Pancreas (tissue), 10 donors: Measurements from ENCODE around the gene MYH10. TPM values are rescaled to one million over a fixed set of nuclear protein-coding genes. Genes with fewer than 3 reads are reported as not detected.
A peak's percentile ranks its signal among the peaks of the same experiment; 100 is the strongest.

Experiments used
- ATAC-seq, 4 donors: fragments of 200-7000 bp; cut with Tn5 transposase; one replicate each; pipeline versions ENCODE4 v1.8.0 to v1.9.1; 2020; ENCODE audit warnings: mild to moderate bottlenecking in 4 of 4, moderate library complexity in 4 of 4
- DNase-seq, 6 donors: peaks; one replicate each; pipeline ENCODE4 v3.0.0-alpha.2; 2020
- FAIRE-seq: peaks from 2 replicates; lab custom pipeline; 2012; peaks lifted over from hg19 to GRCh38; lab: Jason Lieb, UNC
- H3K27ac ChIP-seq, 4 donors: fragments of 200-600 bp; sonication (generic); 1 replicate in 3 of 4; 2 replicates in 1 of 4; pipeline versions ENCODE4 v1.5.0 to v1.8.0; 2020
- H3K27me3 ChIP-seq, 4 donors: fragments of 200-600 bp; one replicate each; pipeline ENCODE4 v1.8.0; 2021
- H3K36me3 ChIP-seq, 3 donors: fragments of 200-600 bp; sonication (generic) in 1 of 3; one replicate each; pipeline versions ENCODE4 v1.5.0 to v1.8.0; 2020 to 2021
- H3K4me1 ChIP-seq, 3 donors: fragments of 200-600 bp; one replicate each; pipeline ENCODE4 v1.8.0; 2021
- H3K4me3 ChIP-seq, 4 donors: fragments of 200-600 bp; sonication (generic) in 2 of 4; one replicate each; pipeline versions ENCODE4 v1.5.0 to v1.8.0; 2020 to 2021
- H3K9me3 ChIP-seq, 4 donors: fragments of 200-600 bp; one replicate each; pipeline ENCODE4 v1.8.0; 2021
- CTCF ChIP-seq, 4 donors: fragments of 200-600 bp; sonication (generic) in 3 of 4; IDR thresholded peaks; one replicate each; pipeline versions ENCODE4 v1.5.0 to v1.8.0; 2021; ENCODE audit warnings: antibody characterized with exemption in 4 of 4
- WGBS, 2 donors: extraction: QIAGEN DNeasy Blood & Tissue Kit; methylation state at CpG; one replicate each; pipeline ENCODE4 v1.1.7; 2013; 5-methylcytosine and 5-hydroxymethylcytosine counted together
- intact Hi-C, 3 donors: fragments of 100-400 bp; cut with DNase I; formaldehyde crosslinking; loops; one replicate each; pipeline versions ENCODE4 v1.11.1 to v1.14.2; 2022
- polyA plus RNA-seq, 2 donors: library from polyadenylated mRNA; stranded (reverse); fragments of 200-250 nt; gene quantifications; one replicate each; pipeline ENCODE4 v1.2.3, GENCODE V29; 2013
- total RNA-seq, 6 donors: library from RNA; stranded (reverse); fragmentation: NEBNext Ultra II Directional in 4 of 6; extraction: Animal tissue kit (Norgen Biotek cat#: 25700) in 4 of 6; gene quantifications; one replicate each; pipeline versions ENCODE4 v1.2.1 to v1.2.4, GENCODE V29; 2021 to 2023
- donor health status: healthy with polysubstance abuse.
- donor health status: DM: no; HTN: no; CAD: no; lungs with moderate emphysema.
- donor health status: DM: no; HTN: no; CAD: no.
- donor health status: control.
- donor health status: control.
- donor health status: Bipolar disorder and iron deficiency.
- donor health status: DM: yes; HTN: yes; CAD: no.
- donor health status: DM: no; HTN: no; CAD: no.
- donor health status: DM: no; HTN: no; CAD: no.
- donor health status: DM: yes; HTN: yes; CAD: no.

MYH10 gene
- total and polyA plus RNA-seq, 8 donors = 4.6 to 28.0 (median 11.3) TPM

GRCh38 chr17:8435245-8436168, 195.0 kb downstream of the MYH10 start, which contains the start of gene NDEL1:
Gene NDEL1, plus strand, starts transcription at chr17:8435884. Its CDS starts 8,388 bp downstream, at chr17:8444272.
- TF ChIP-seq CTCF (IDR thresholded peaks at IDR 0.05) = no peak
- Histone ChIP-seq H3K27ac (peak within 1 kb of the TSS; percentile 97 to 100 (median 100)), H3K4me1 (peaks cover 0 to 10% (median 10%) of the 10 kb centered on the region in 3 donors), H3K4me3 (peak within 1 kb of the TSS; percentile 73 to 99 (median 95)), H3K27me3 (no peaks in the 10 kb centered on the region), H3K9me3 (no peaks in the 10 kb centered on the region), H3K36me3 (no peaks in the 10 kb centered on the region)
- intact Hi-C loops = no loop called here
- no peak for FAIRE-seq
- peak; percentile 93 to 97 (median 96) for ATAC-seq
- DNase-seq = peak; percentile 99 to 100 (median 100)
- WGBS, 2 donors = 1 to 2% methylated on average over 62 to 68 of the region's 68 CpGs

DNA sequence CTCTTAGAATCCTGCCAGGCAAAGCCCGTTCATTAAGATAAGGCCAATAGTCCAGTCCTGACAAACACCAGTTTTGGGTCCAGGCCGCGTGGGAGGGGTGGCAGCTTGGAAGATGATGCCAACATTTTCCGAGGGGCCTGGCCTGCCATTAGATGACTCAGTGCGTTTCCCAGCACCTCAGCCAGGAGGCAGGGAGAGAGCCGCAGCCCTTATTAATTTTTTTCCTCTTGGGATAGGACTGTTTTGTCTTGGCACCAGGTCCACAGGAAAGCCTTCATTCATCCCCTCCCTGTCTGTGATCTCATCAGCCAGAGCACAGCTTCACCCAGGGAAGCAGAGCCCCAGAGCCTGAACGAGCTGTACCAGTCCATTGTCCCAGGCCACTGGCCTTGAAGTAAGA, 199.6 kb downstream of the MYH10 start:
- WGBS, 2 donors = 73 to 76% methylated on average over 7 of the region's 7 CpGs
- no peak for TF ChIP-seq CTCF (IDR thresholded peaks at IDR 0.05)
- FAIRE-seq = no peak
- DNase-seq = peak in 1 of 6 donors; percentile 23
- Histone ChIP-seq H3K9me3 (no peaks in the 10 kb centered on the region), H3K36me3 (no peaks in the 10 kb centered on the region), H3K27me3 (no peaks in the 10 kb centered on the region), H3K4me1 (no peaks in the 10 kb centered on the region), H3K4me3 (no peak overlapping the region), H3K27ac (no peak overlapping the region)
- intact Hi-C loops = no loop called here
- ATAC-seq = no peak

DNA sequence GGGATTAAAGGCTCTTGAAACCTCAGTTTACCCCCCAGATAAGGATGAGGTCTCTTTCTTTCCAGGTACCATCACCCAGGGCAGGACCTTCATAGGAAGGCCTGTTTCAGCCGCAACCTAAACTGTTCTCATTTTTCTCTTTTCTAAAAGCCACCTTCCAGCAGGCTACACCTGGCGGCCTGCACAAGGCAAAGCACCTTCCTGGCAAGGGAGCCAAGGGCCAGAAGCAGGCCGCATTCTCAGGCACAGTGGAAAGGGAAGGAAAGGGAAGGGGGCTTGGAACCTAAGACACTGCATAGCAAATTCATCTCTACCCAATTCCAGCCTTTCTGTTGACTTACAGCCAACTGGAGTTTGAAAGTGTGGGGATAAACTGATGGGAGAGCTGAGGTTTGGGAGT, 203.7 kb downstream of the MYH10 start:
- intact Hi-C loops = no loop called here
- H3K36me3 ChIP-seq = no peaks in the 10 kb centered on the region
- no peak for FAIRE-seq
- TF ChIP-seq CTCF (IDR thresholded peaks at IDR 0.05) = no peak
- ATAC-seq = no peak
- no peaks in the 10 kb centered on the region for H3K27me3 ChIP-seq
- no peak overlapping the region for H3K27ac ChIP-seq
- DNase-seq = no peak
- no peaks in the 10 kb centered on the region for H3K9me3 ChIP-seq
- H3K4me3 ChIP-seq = no peak overlapping the region
- 90 to 98% methylated on average over 3 of the region's 3 CpGs for WGBS, 2 donors
- no peaks in the 10 kb centered on the region for H3K4me1 ChIP-seq

DNA sequence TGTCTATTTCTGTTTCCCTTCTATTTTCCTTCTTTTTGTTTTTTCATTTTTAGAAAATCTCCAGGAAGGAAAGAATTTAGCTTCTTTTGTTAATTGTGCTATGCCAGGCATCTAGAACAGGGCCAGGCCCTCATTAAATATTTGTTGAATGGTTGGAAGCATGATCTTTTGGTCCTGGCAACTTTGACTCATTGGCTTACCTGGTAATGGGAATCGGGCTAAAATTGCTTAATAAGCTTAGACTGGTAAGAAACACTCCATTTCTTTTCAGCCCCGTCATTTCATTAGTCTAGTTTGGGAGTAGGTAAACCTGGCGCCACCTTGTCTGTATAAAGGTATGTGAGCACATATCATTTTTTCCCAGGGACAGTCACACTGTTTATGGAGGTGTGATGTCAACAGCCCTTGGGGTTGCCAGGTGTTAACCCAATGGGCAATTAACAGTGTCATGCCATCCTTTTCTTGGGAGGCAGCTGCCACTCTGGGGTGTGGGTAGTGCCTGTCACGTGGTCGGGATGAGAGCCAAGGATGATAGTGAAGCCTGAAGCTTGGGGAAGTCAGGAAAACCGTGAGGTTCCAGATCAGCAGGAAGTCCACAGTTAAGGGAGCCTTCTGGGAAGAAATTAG, 204.3 kb downstream of the MYH10 start:
- Histone ChIP-seq H3K27ac (no peak overlapping the region), H3K9me3 (no peaks in the 10 kb centered on the region), H3K4me3 (no peak overlapping the region), H3K27me3 (no peaks in the 10 kb centered on the region), H3K4me1 (no peaks in the 10 kb centered on the region), H3K36me3 (no peaks in the 10 kb centered on the region)
- ATAC-seq = no peak
- no peak for DNase-seq
- TF ChIP-seq CTCF (IDR thresholded peaks at IDR 0.05) = no peak
- intact Hi-C loops = no loop called here
- FAIRE-seq = no peak
- WGBS, 2 donors = 70 to 76% methylated on average over 6 of the region's 6 CpGs

Other genes with a start within 250 kb of the MYH10 start
- gene RPL26, start 247.5 kb downstream of the MYH10 start, total RNA-seq = 1,000 to 10,000 TPM in 3 of 6 donors, 100 to 1,000 TPM in 3; 608 to 1,143 (median 994) TPM
- gene RPL26, start 247.5 kb downstream of the MYH10 start, polyA plus RNA-seq = 1,000 to 10,000 TPM; 1,120 to 1,890 TPM
- gene RNF222, start 232.9 kb downstream of the MYH10 start, total RNA-seq = not detected
- gene RNF222, start 232.9 kb downstream of the MYH10 start, polyA plus RNA-seq = not detected
- gene NDEL1, start 194.8 kb downstream of the MYH10 start, total RNA-seq = 10 to 100 TPM; 19.2 to 28.8 (median 21.1) TPM
- gene NDEL1, start 194.8 kb downstream of the MYH10 start, polyA plus RNA-seq = 10 to 100 TPM; 14.4 to 21.8 TPM
- not detected for gene CCDC42, start 114.1 kb upstream of the MYH10 start, total RNA-seq
- gene CCDC42, start 114.1 kb upstream of the MYH10 start, polyA plus RNA-seq = under 1 TPM in 1 of 2 donors, not detected in 1; 0.07 TPM
- under 1 TPM in 1 of 6 donors, not detected in 5; 0.28 TPM for gene SPDYE4, start 127.8 kb upstream of the MYH10 start, total RNA-seq
- gene SPDYE4, start 127.8 kb upstream of the MYH10 start, polyA plus RNA-seq = not detected
- 1 to 10 TPM; 3.9 to 7.7 (median 4.8) TPM for gene MFSD6L, start 168.6 kb upstream of the MYH10 start, total RNA-seq
- 1 to 10 TPM; 3.3 to 3.4 TPM for gene MFSD6L, start 168.6 kb upstream of the MYH10 start, polyA plus RNA-seq
- 1 to 10 TPM in 1 of 6 donors, under 1 TPM in 3, not detected in 2; 0.16 to 1.1 (median 0.39) TPM for gene PIK3R6, start 236.9 kb upstream of the MYH10 start, total RNA-seq
- under 1 TPM; 0.16 to 0.23 TPM for gene PIK3R6, start 236.9 kb upstream of the MYH10 start, polyA plus RNA-seq